DMS79 treated with DMSO at 0.1 percent for 48 hours (cell line): ENCODE results near the gene CCZ1.
"Not testable (repeated sequence)": the region's sequence is repeated elsewhere in the genome, so short reads cannot be mapped to it uniquely, and the experiment has no call there.

Source experiments
- DNase-seq: peaks from one replicate; lab custom pipeline; 2025; lab: John Stamatoyannopoulos, UW

CCZ1 gene

DNA sequence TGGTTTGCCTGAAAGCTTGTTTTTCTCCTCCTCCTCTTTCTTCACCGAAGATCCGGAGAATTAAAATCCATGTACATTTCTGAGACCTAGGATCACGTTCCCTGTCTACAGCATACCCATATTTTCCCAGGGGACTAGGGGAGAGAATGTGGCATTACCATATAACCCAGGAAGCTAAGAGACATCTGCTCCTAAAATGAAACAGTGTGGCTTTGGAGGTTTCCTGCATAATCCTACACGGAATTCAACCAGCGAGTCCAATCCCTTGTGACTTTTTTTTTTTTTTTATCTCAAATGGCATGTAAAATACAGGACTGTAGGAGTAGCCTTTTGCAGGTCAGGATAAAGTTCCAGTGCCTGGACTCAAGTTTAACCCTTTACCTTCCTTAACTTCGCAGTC is 10.3 kb downstream of the CCZ1 start:
- not testable (repeated sequence) for DNase-seq

GRCh38 chr7:5916529-5916928 is 18.0 kb downstream of the CCZ1 start:
- DNase-seq = not testable (repeated sequence)

DNA sequence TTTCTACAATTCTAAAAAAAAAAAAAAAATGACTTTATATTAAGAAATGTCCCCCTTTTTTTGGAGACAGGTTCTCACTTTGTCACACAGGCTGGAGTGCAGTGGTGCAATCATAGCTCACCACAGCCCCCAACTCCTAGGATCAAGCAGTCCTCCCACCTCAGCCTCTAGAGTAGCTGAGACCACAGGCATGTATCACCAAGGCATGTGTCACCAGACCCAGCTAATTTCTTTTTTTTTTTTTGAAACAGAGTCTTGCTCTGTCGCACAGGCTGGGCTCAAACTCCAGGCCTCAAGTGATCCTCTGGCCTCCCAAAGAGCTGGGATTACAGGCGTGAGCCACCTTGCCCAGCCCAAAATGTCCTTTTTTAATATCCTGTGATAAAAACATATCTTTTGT is 25.6 kb downstream of the CCZ1 start:
- DNase-seq = not testable (repeated sequence)

DNA sequence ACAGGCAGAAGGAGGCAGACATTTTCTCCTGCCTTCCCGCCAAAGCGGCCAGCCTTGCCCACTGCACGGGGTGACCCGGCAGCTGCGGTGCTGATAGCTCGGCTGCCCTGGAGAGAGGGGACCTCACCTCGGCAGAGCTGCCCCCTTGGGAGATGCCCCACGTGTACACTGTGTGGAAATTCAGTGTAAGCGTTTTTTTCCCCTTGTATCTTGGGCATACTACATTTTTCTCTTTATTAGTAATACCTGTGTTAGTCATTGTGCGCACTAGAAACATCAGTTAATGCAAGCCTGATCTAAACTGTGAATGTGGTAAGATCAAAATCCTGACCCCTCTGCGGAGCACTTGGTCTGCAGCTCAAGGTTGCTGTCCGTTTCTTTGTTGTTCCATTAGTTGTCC is 26.1 kb downstream of the CCZ1 start:
- not testable (repeated sequence) for DNase-seq

DNA sequence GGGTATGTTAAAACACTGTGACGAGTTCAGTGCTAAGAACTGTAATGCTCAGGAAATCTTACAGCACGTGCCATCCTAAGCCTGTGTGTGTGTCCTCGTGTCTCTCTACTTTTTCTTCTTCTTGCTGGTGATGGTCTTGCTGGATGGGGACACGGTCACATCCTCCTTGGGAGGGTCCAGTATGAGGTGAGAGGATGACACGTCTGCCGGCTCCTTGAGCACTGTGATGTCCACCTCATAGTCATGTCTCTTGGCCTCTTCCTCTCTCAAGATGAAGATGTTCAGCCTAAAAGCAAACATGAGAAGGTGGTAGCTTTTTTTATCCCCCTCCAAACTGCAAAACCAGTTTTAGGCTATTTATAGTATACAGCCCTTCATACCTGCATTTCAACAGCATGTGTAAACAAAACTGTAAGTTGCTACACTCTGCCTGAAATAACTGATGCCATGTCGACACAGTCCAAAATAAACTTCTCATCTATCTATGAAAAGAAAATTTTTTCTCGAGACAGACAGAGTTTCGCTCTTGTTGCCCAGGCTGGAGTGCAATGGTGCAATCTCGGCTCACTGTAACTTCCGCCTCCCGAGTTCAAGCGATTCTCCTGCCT is 27.8 kb downstream of the CCZ1 start:
- not testable (repeated sequence) for DNase-seq

DNA sequence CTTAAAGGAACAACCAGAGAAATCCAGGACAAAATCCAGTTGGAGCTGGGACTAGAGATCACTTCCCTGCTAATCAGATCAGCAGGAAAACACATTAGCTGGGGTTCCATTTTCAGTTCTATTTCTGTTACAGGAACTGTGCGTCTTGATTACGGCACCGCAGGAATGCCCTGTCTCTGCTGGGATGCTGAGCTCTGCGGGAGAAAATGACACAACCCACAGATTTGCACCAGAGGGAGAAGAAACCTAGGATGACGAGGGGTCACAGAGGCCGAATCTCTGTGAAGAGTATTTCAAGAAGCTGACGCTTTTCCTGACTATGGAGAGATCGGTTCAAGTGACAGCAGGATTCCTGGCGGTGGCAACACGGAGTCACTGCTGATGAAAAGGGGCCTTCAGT is 31.8 kb downstream of the CCZ1 start:
- not testable (repeated sequence) for DNase-seq

DNA sequence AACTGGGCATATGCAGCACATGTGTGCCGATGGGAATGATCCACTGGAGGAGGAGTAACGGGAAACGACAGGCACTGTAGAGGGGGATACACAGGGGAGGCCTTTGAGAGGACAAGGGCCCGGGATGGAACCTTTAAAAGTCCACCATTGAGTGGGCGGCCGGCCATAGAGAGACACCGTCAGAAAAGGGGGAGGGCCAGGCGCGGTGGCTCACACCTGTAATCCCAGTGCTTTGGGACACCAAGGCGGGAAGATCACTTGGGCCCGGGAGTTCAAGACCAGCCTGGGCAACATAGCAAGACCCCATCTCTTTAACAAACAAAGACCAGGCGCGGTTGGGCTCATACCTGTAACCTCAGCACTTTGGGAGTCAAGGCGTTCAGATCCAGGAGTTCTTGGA is 32.7 kb downstream of the CCZ1 start:
- not testable (repeated sequence) for DNase-seq

DNA sequence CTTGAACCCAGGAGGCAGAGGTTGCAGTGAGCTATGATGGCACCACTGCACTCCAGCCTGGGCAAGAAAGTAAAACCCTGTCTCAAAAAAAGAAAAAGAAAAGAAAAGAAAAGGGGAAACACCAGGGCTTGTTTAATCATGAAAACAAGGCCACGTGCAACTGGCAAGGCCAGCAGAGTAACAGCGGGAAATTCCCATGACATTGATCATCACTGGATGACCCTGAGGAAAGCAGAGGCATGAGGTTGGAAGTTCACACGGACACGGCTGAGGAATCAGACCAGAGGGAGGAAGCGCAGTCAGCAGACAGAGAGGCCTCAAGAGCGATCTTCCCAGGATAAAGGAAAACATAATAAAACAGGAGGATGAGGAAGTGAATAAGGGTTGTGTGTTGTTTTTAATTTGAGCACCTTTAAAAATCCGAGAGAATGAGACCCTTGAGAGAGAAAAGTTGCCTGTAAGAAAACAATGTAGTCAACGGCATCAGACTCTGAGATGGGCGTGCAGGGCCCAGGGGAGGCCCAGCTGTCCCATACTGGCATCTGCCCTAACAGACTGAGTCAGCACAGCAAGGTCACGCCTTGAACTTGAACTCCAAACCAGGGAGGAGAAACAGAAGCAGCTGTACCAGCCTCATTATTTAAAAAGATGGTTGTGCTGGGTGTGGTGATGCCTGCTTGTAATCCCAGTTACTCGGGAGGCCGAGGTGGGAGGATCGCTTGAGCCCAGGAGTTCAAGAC is 33.5 kb downstream of the CCZ1 start:
- DNase-seq = not testable (repeated sequence)

DNA sequence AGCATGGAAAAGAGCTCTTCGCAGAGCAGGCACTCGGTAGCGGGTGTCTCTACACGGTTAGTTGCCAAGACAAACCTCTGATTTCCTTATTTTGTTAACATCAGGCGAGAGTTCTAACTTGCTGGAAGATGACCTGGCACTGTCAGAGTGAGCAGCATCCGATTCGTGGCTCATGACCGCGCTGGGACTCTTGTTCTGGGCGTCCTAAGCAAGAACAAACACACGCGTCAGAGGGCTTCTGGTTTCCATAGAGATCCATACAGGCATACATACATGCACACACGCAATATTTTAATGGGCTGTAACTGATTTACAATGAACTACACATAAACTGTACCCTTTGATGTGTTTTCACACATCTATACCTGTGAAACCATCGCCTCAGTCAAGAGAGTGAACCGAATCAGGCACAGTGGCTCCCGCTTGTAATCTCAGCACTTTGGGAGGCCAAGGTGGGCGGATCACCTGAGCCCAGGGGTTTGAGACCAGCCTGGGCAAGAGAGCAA is 36.5 kb downstream of the CCZ1 start:
- DNase-seq = not testable (repeated sequence)

DNA sequence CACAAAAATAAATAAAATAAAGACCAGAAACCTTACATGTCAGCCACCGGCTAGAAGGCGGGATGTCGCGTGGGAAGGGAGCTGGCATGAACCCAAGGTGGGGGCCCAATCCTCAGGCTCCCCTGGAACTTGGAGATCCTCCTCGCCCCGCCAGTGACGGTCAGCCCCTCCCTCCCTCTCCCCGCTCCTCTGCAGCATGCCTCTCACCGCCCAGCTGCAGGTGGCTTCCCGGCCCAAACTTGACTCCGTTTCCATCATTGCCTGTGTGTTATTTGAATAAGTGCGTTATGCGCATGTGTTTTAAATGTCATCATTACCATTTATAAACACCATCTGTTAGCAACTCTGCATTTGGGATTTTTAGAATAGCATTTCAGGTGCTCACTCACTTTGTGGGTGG is 64.7 kb downstream of the CCZ1 start:
- DNase-seq = not testable (repeated sequence)

GRCh38 chr7:5963810-5964209 is 65.3 kb downstream of the CCZ1 start:
- DNase-seq = not testable (repeated sequence)

- DNase-seq = not testable (repeated sequence)
Measured at GRCh38 chr7:5970347-5970911, 71.9 kb downstream of the CCZ1 start, which contains the start of gene RSPH10B. Gene RSPH10B, minus strand, starts transcription at chr7:5970689. Its CDS starts 3,573 bp downstream, at chr7:5967116.

GRCh38 chr7:5973580-5973979 is 75.0 kb downstream of the CCZ1 start:
- not testable (repeated sequence) for DNase-seq
